ENCODE results near the gene GOLGA6D.

DNA sequence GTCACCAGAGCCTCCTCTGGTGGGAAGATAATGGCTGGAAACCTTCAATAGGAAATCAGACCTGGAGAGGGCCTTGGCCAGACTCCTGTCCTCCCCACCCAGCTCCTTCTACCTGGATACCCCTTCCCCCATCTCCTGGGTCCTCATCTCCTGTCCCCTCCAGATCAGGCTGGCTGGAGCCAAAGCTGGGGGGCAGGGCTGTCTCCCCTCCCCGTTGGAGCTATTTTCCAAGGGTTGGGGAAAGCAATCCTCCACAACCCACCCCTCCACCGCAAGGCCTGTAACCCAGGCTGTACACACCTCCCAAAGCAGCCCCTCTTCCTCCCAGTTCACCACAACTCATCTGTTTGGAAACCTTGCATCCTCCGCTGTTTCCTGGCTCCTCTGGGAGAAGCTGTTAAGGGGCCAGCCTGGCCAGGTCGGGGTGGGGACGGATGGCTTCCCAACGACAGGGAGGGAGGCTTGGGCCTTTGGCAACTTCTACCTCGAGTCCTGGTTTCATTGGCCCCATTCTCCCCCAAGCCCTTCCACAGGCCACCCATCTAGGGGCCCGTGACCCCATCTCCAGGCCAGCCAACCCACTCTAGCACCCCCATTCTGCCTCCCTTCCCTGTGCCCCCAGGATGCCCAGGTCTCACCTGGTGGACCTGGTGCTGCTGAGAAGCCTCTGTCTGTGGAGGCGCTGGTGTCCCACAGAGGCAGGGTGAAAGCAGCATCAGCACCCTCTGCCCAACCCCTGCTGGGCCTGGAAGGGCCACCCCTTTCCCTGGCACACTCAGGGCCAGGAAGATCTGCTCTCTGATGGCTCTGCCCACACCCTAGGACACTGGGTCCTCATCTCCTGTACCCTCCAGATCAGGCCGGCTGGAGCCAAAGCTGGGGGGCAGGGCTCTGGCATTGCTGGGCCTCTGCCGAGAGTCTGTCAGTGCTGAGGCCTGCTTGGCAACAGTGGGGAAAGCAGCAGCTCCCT is 46.6 kb upstream of the GOLGA6D start:
- no peak for TF ChIP-seq TAF1 (IDR thresholded peaks at IDR 0.05; ENCODE audit: low read depth, low read length)
- no peak for TF ChIP-seq POLR2A (IDR thresholded peaks at IDR 0.05; ENCODE audit: low read depth, low read length)
- TF ChIP-seq POLR2AphosphoS5 (IDR thresholded peaks at IDR 0.05; ENCODE audit: low read depth, low read length), result no peak
- TF ChIP-seq SPI1 (IDR thresholded peaks at IDR 0.05; ENCODE audit: low read depth, low read length), result no peak
